HepG2 (cell line): ENCODE results near the gene TRIM66.

Experiments
- E2F1 ChIP-seq: sonication (generic); formaldehyde crosslinking; IDR thresholded peaks from 2 replicates; pipeline ENCODE4 v1.5.0; 2020; ENCODE audit warnings: missing genetic modification reagents
- NFE2L1 ChIP-seq: sonication (generic); formaldehyde crosslinking; IDR thresholded peaks from 2 replicates; pipeline ENCODE4 v1.4.0; 2020; ENCODE audit warnings: missing genetic modification reagents, mild to moderate bottlenecking, borderline replicate concordance
- POLR2AphosphoS2 ChIP-seq: IDR thresholded peaks from 2 replicates; pipeline ENCODE4 v1.6.1; 2011; ENCODE audit warnings: low read depth, low read length, improper control_type of control experiment
- POLR2AphosphoS5 ChIP-seq: IDR thresholded peaks from 2 replicates; pipeline ENCODE4 v1.6.1; 2012; ENCODE audit warnings: low read depth, low read length
- SUZ12 ChIP-seq: fragments of 150-350 bp; IDR thresholded peaks from 2 replicates; pipeline ENCODE4 v1.6.1; 2014; ENCODE audit warnings: low read depth, low read length
- ZNF652 ChIP-seq: IDR thresholded peaks from 2 replicates; pipeline ENCODE4 v1.6.1; 2016; ENCODE audit warnings: low read depth, borderline replicate concordance

GRCh38 chr11:8581300-8581699 lies 101.2 kb downstream of the TRIM66 start:
- TF ChIP-seq E2F1 (CRISPR knock-in tag), result no peak
- TF ChIP-seq POLR2AphosphoS2, result no peak
- no peak for TF ChIP-seq POLR2AphosphoS5
- TF ChIP-seq ZNF652 (CRISPR knock-in tag), result no peak
- TF ChIP-seq SUZ12, result no peak
- TF ChIP-seq NFE2L1 (CRISPR knock-in tag), result no peak
